Smooth muscle cell (in vitro differentiated cells): ENCODE data around the gene CRMP1. TPM values are rescaled to one million over a fixed set of nuclear protein-coding genes. Genes with fewer than 3 reads are reported as not detected.

ENCODE experiments used
- DNase-seq: peaks from one replicate; lab custom pipeline; 2025; ENCODE audit not compliant: unreplicated experiment; lab: John Stamatoyannopoulos, UW
- H2AFZ ChIP-seq: fragments of 200-600 bp; sonication (generic); 2 replicates; pipeline ENCODE4 v1.6.0; 2016; ENCODE audit warnings: antibody characterized with exemption, low read depth, mild to moderate bottlenecking
- H3F3A ChIP-seq: fragments of 200-600 bp; sonication (generic); 2 replicates; pipeline ENCODE4 v1.6.0; 2017; ENCODE audit warnings: antibody characterized with exemption, low read depth
- H3K27ac ChIP-seq: fragments of 200-600 bp; sonication (generic); 2 replicates; pipeline ENCODE4 v1.5.1; 2016; ENCODE audit warnings: low read depth, mild to moderate bottlenecking
- H3K27me3 ChIP-seq: fragments of 200-600 bp; sonication (generic); 2 replicates; pipeline ENCODE4 v1.6.1; 2016; ENCODE audit warnings: low read depth, mild to moderate bottlenecking
- H3K36me3 ChIP-seq: fragments of 200-600 bp; sonication (generic); 2 replicates; pipeline ENCODE4 v1.5.1; 2016; ENCODE audit warnings: low read depth
- H3K4me1 ChIP-seq: fragments of 200-600 bp; sonication (generic); 2 replicates; pipeline ENCODE4 v1.5.1; 2016; ENCODE audit warnings: low read depth
- H3K4me2 ChIP-seq: fragments of 200-600 bp; sonication (generic); 2 replicates; pipeline ENCODE4 v1.6.0; 2016; ENCODE audit warnings: mild to moderate bottlenecking
- H3K4me3 ChIP-seq: fragments of 200-600 bp; sonication (generic); 2 replicates; pipeline ENCODE4 v1.5.1; 2016; ENCODE audit warnings: mild to moderate bottlenecking
- H3K79me2 ChIP-seq: fragments of 200-600 bp; sonication (generic); 2 replicates; pipeline ENCODE4 v1.6.0; 2016; ENCODE audit warnings: low read depth, mild to moderate bottlenecking
- H3K9ac ChIP-seq: fragments of 200-600 bp; sonication (generic); 2 replicates; pipeline ENCODE4 v1.6.0; 2016; ENCODE audit warnings: low read depth
- H3K9me3 ChIP-seq: fragments of 200-600 bp; sonication (generic); replicated peaks from 2 replicates; pipeline ENCODE4 v1.5.1; 2016; ENCODE audit warnings: low read depth
- H4K20me1 ChIP-seq: fragments of 200-600 bp; sonication (generic); 2 replicates; pipeline ENCODE4 v1.6.0; 2016; ENCODE audit warnings: low read depth
- WGBS: methylation state at CpG from one replicate; pipeline ENCODE4 v1.1.7; 2016; ENCODE audit warnings: low lambda C conversion rate; 5-methylcytosine and 5-hydroxymethylcytosine counted together
- polyA plus RNA-seq: library from polyadenylated mRNA; unstranded; fragments of >200 nt; fragmentation: Nextera tagmentation; extraction: Ambion mirVana; gene quantifications from 2 replicates; pipeline ENCODE4 v1.2.1, GENCODE V29; 2016
- total RNA-seq: library from RNA; depleted of rRNA; stranded (reverse); fragments of >200 nt; gene quantifications from 2 replicates; pipeline ENCODE4 v1.2.3, GENCODE V29; 2014
- TF ChIP-seq, protein P1 (sequence below): fragments of 200-600 bp; sonication (generic); IDR thresholded peaks from 2 replicates; pipeline ENCODE4 v1.5.1; 2017; ENCODE audit warnings: borderline replicate concordance, mild to moderate bottlenecking, antibody characterized with exemption; ENCODE audit not compliant: insufficient read depth, poor library complexity, severe bottlenecking

Gene CRMP1
- total and polyA plus RNA-seq, 2 experiments from 2014 or later = 12.5 to 18.6 TPM

DNA sequence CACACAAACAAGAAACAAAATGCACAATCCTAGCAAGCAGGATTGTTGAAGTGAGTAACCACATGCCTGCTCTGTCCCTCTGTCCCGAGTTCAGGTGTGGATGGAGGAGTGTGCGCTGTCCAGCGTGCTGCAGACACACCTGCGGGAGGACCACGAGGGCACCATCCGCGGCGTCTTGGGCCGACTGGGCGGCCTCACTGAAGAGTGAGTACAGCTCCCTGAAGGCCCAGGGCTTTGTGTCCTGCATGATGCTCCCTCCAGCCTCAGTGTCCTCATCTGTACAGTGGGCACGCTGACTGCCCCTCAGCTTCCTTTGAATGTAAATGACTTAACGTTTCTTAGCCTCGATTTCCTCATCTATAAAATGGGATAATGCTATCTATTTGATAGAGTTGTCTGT is 99.4 kb downstream of the CRMP1 start:
- H3K27me3 ChIP-seq = no peaks in the 10 kb centered on the region
- H3K79me2 ChIP-seq = no peaks in the 10 kb centered on the region
- DNase-seq = no peak
- no peak overlapping the region for H3K9ac ChIP-seq
- no peak overlapping the region for H3K4me2 ChIP-seq
- H3K9me3 ChIP-seq = no peaks in the 10 kb centered on the region
- no peaks in the 10 kb centered on the region for H4K20me1 ChIP-seq
- H2AFZ ChIP-seq = no peak overlapping the region
- H3K4me1 ChIP-seq = no peaks in the 10 kb centered on the region
- 96% methylated on average over 13 of the region's 13 CpGs for WGBS
- H3K4me3 ChIP-seq = no peak overlapping the region
- peaks cover 4% of the 10 kb centered on the region for H3K36me3 ChIP-seq
- H3F3A ChIP-seq = no peaks in the 10 kb centered on the region
- TF ChIP-seq, protein P1, sequence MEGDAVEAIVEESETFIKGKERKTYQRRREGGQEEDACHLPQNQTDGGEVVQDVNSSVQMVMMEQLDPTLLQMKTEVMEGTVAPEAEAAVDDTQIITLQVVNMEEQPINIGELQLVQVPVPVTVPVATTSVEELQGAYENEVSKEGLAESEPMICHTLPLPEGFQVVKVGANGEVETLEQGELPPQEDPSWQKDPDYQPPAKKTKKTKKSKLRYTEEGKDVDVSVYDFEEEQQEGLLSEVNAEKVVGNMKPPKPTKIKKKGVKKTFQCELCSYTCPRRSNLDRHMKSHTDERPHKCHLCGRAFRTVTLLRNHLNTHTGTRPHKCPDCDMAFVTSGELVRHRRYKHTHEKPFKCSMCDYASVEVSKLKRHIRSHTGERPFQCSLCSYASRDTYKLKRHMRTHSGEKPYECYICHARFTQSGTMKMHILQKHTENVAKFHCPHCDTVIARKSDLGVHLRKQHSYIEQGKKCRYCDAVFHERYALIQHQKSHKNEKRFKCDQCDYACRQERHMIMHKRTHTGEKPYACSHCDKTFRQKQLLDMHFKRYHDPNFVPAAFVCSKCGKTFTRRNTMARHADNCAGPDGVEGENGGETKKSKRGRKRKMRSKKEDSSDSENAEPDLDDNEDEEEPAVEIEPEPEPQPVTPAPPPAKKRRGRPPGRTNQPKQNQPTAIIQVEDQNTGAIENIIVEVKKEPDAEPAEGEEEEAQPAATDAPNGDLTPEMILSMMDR = no peak
- no peak overlapping the region for H3K27ac ChIP-seq

DNA sequence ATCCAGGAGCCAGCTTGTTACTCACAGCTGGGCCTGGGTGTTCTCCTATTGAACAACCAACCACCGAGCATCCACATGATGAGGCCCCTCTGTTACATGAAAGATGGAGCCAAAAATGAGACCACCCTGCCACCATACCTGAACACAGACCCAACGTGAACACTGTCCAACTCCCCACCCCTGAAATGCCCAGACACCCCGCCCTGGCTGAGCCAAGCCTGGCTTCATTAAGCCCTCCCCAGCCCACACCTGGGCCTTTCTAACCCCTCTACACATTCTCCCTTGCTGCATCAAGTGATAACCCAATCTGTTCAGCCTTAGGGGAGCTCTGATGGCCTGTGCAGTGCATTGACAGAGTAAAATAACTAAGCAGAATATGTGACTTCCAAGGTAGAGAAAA is 101.2 kb downstream of the CRMP1 start:
- Histone ChIP-seq H3K79me2 (no peaks in the 10 kb centered on the region), H3K27me3 (no peaks in the 10 kb centered on the region), H2AFZ (no peak overlapping the region), H3K36me3 (peaks cover 7% of the 10 kb centered on the region), H3K4me3 (no peak overlapping the region), H3K9ac (no peak overlapping the region), H4K20me1 (no peaks in the 10 kb centered on the region), H3K4me2 (no peak overlapping the region), H3K27ac (no peak overlapping the region), H3K9me3 (no peaks in the 10 kb centered on the region), H3F3A (no peaks in the 10 kb centered on the region), H3K4me1 (no peaks in the 10 kb centered on the region)
- WGBS = 86% methylated on average over 3 of the region's 3 CpGs
- TF ChIP-seq, protein P1 = no peak
- DNase-seq = no peak

DNA sequence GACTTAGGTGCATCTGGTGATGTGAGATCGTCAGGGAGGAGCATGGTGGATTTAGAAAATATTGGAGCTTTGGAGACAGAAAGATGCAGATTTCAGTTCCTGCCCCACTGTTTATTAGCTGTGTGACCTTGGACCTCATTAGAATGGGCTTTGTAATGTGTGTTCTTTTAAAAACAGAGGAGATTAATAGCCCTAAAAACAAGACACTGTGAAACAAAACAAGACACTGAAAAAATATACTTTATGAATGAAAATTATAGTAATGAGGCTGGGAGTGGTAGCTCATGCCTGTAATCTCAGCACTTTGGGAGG is 102.4 kb downstream of the CRMP1 start:
- 50% methylated on average over 1 of the region's 1 CpG for WGBS
- no peak overlapping the region for H3K4me3 ChIP-seq
- H3K79me2 ChIP-seq = no peaks in the 10 kb centered on the region
- no peak for DNase-seq
- no peak overlapping the region for H3K27ac ChIP-seq
- H3K9me3 ChIP-seq = no peaks in the 10 kb centered on the region
- H3K9ac ChIP-seq = no peak overlapping the region
- peaks cover 7% of the 10 kb centered on the region for H3K36me3 ChIP-seq
- TF ChIP-seq, protein P1 = no peak
- H2AFZ ChIP-seq = no peak overlapping the region
- no peaks in the 10 kb centered on the region for H3F3A ChIP-seq
- H3K27me3 ChIP-seq = no peaks in the 10 kb centered on the region
- no peaks in the 10 kb centered on the region for H3K4me1 ChIP-seq
- no peaks in the 10 kb centered on the region for H4K20me1 ChIP-seq
- H3K4me2 ChIP-seq = no peak overlapping the region

GRCh38 chr4:5789141-5789540 is 103.7 kb downstream of the CRMP1 start:
- Histone ChIP-seq H3K9ac (no peak overlapping the region), H3K36me3 (peaks cover 7% of the 10 kb centered on the region), H3K27ac (no peak overlapping the region), H3K27me3 (no peaks in the 10 kb centered on the region), H4K20me1 (no peaks in the 10 kb centered on the region), H3K4me3 (no peak overlapping the region), H3F3A (no peaks in the 10 kb centered on the region), H2AFZ (no peak overlapping the region), H3K9me3 (no peaks in the 10 kb centered on the region), H3K79me2 (no peaks in the 10 kb centered on the region), H3K4me1 (no peaks in the 10 kb centered on the region), H3K4me2 (no peak overlapping the region)
- WGBS = 97% methylated on average over 5 of the region's 5 CpGs
- no peak for DNase-seq
- TF ChIP-seq, protein P1 = no peak
